22Rv1 (cell line): ENCODE measurements around the gene FNDC8.

Source experiments
- ZFX ChIP-seq: fragments of 450-650 bp; IDR thresholded peaks from 2 replicates; pipeline ENCODE4 v1.6.1; 2017; ENCODE audit warnings: antibody characterized with exemption, borderline replicate concordance
- TF ChIP-seq, protein P1 (sequence below): fragments of 450-650 bp; IDR thresholded peaks from 2 replicates; pipeline ENCODE4 v1.5.1; 2017; ENCODE audit warnings: mild to moderate bottlenecking

DNA sequence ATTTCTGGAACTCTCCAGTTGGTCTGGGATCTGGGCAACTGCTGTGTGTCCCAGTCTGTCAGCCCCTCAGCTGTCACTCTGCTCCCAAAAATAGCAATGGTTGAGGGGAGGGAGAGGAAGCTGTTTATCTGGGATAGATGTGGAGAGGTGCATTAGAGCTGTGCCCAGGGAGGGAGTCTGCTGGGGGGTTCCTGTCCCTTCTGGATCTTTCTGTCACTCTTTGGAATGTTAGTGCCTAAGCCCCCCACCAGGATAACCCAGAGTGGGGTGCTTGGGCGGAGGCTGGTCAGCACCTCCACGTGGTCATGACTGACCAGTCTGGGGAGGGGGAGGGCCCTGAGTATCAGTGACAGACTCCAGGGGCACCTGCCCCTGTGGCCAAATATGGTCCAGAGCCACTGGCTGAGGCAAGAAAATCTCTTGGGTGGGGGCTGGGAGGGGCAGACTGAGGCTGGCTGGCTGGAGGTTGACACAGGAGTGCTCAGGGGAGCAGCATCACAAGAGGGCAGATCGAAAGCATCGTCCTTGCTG, 26.0 kb downstream of the FNDC8 start, which contains the start of gene UNC45B:
- TF ChIP-seq, protein P1, sequence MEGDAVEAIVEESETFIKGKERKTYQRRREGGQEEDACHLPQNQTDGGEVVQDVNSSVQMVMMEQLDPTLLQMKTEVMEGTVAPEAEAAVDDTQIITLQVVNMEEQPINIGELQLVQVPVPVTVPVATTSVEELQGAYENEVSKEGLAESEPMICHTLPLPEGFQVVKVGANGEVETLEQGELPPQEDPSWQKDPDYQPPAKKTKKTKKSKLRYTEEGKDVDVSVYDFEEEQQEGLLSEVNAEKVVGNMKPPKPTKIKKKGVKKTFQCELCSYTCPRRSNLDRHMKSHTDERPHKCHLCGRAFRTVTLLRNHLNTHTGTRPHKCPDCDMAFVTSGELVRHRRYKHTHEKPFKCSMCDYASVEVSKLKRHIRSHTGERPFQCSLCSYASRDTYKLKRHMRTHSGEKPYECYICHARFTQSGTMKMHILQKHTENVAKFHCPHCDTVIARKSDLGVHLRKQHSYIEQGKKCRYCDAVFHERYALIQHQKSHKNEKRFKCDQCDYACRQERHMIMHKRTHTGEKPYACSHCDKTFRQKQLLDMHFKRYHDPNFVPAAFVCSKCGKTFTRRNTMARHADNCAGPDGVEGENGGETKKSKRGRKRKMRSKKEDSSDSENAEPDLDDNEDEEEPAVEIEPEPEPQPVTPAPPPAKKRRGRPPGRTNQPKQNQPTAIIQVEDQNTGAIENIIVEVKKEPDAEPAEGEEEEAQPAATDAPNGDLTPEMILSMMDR: no peak
- TF ChIP-seq ZFX: no peak
